GM12892 (cell line): ENCODE measurements around the gene DYNLT4. TPM values are rescaled to one million over a fixed set of nuclear protein-coding genes. Genes with fewer than 3 reads are reported as not detected.

Source experiments
- DNase-seq: peaks from one replicate; pipeline ENCODE4 v3.0.0; 2011; ENCODE audit not compliant: insufficient read length
- FAIRE-seq: peaks from 2 replicates; lab custom pipeline; 2011; peaks lifted over from hg19 to GRCh38; lab: Jason Lieb, UNC
- POLR2A ChIP-seq: IDR thresholded peaks from 2 replicates; pipeline ENCODE4 v1.6.1; 2011; ENCODE audit warnings: low read depth, low read length, control low read depth
- POLR2AphosphoS5 ChIP-seq: IDR thresholded peaks from 2 replicates; pipeline ENCODE4 v1.6.1; 2011; ENCODE audit warnings: low read depth, low read length, control low read depth
- TAF1 ChIP-seq: IDR thresholded peaks from 2 replicates; pipeline ENCODE4 v1.6.1; 2011; ENCODE audit warnings: low read depth, mild to moderate bottlenecking, control low read depth, low read length, borderline replicate concordance
- polyA plus RNA-seq: library from polyadenylated mRNA; unstranded; fragments of >200 nt; gene quantifications from one replicate; pipeline ENCODE4 v1.2.1, GENCODE V29; 2012; ENCODE audit warnings: missing spikeins, inconsistent platforms; ENCODE audit not compliant: missing spikeins

The DYNLT4 gene
- not detected for polyA plus RNA-seq

GRCh38 chr1:44806704-44807363 is at the start of gene DYNLT4:
Gene DYNLT4 (minus strand): TSS chr1:44807351. CDS start chr1:44806668, 683 bp downstream.
- FAIRE-seq (peak; percentile 50), DNase-seq (no peak)
- TF ChIP-seq POLR2A (no peak), POLR2AphosphoS5 (no peak), TAF1 (no peak)

GRCh38 chr1:44855742-44856141 is 48.6 kb upstream of the DYNLT4 start:
- TF ChIP-seq TAF1 (no peak), POLR2A (no peak)
- no peak for DNase-seq
- no peak for FAIRE-seq

GRCh38 chr1:44854970-44855369 is 47.8 kb upstream of the DYNLT4 start:
- DNase-seq (no peak), FAIRE-seq (no peak)
- TF ChIP-seq POLR2A (no peak), TAF1 (no peak)

- FAIRE-seq (no peak), DNase-seq (no peak)
- TF ChIP-seq TAF1 (no peak), POLR2AphosphoS5 (no peak), POLR2A (no peak)
Observed at GRCh38 chr1:44853201-44853600, 46.0 kb upstream of the DYNLT4 start.

- FAIRE-seq, result peak; percentile 48
Observed at GRCh38 chr1:44851308-44851707, 44.2 kb upstream of the DYNLT4 start.

GRCh38 chr1:44849575-44850132 is 42.5 kb upstream of the DYNLT4 start:
- TF ChIP-seq POLR2AphosphoS5 (no peak), POLR2A (no peak), TAF1 (no peak)
- no peak for DNase-seq
- no peak for FAIRE-seq

More at GRCh38 chr1:44851308-44851707, 44.2 kb upstream of the DYNLT4 start:
- TF ChIP-seq POLR2AphosphoS5 (no peak), POLR2A (no peak), TAF1 (no peak)
- no peak for DNase-seq

GRCh38 chr1:44848456-44849181 is 41.5 kb upstream of the DYNLT4 start:
- TF ChIP-seq TAF1 (no peak), POLR2A (no peak), POLR2AphosphoS5 (no peak)
- DNase-seq (no peak), FAIRE-seq (no peak)

- TF ChIP-seq POLR2A (no peak), POLR2AphosphoS5 (no peak), TAF1 (no peak)
- no peak for DNase-seq
- FAIRE-seq, result no peak
Observed at GRCh38 chr1:44847845-44848244, 40.7 kb upstream of the DYNLT4 start.

GRCh38 chr1:44846985-44847384 is 39.8 kb upstream of the DYNLT4 start:
- TF ChIP-seq POLR2AphosphoS5, result no peak
- no peak for TF ChIP-seq POLR2A
- no peak for TF ChIP-seq TAF1
- DNase-seq (no peak), FAIRE-seq (no peak)

GRCh38 chr1:44842862-44843655 is 35.9 kb upstream of the DYNLT4 start, which contains the start of gene PTCH2:
Gene PTCH2 (minus strand): TSS chr1:44843253. CDS start chr1:44842932, 321 bp downstream.
- TF ChIP-seq POLR2AphosphoS5 (no peak), TAF1 (no peak), POLR2A (no peak)
- DNase-seq (peak; percentile 62), FAIRE-seq (no peak)

GRCh38 chr1:44842486-44842861 is 35.3 kb upstream of the DYNLT4 start:
- FAIRE-seq, result no peak

More at GRCh38 chr1:44842486-44842861, 35.3 kb upstream of the DYNLT4 start:
- no peak for DNase-seq
- TF ChIP-seq TAF1, result no peak
- TF ChIP-seq POLR2A, result no peak
- TF ChIP-seq POLR2AphosphoS5, result no peak
